ENCODE data around the gene POLG2. TPM values are rescaled to one million over a fixed set of nuclear protein-coding genes. Genes with fewer than 3 reads are reported as not detected.

The POLG2 gene
- total and polyA plus RNA-seq, 2 of the 8 experiments (the other 6 are each of a cell fraction or from before 2014, with no cell fraction given), result 9.7 to 34.3 TPM

GRCh38 chr17:64520359-64520758 lies 23.5 kb upstream of the POLG2 start:
- Histone ChIP-seq H3K23ac (ENCODE audit: insufficient read length) (no peak overlapping the region), H3K23me2 (ENCODE audit: low read depth, low read length) (no peaks in the 10 kb centered on the region; the same call in 1 of the 2 replicates), H4K20me1 (replicated peaks in 1 of 2; ENCODE audit: control insufficient read depth in 1 of 2, insufficient read depth in 2 of 2, low read length in 2 of 2) (peaks cover 10 to 11% of the 10 kb centered on the region in 2 experiments), H3K27ac (ENCODE audit: low read depth, low read length) (no peak overlapping the region), H3K56ac (replicated peaks; ENCODE audit: insufficient read length, low read depth, low read length) (no peak overlapping the region), H3K4me3 (ENCODE audit: extremely low read depth in 1 of 4, insufficient read depth in 2 of 4, low read depth in 3 of 4, low read length in 4 of 4) (no peak overlapping the region), H2BK15ac (ENCODE audit: low read length) (no peak overlapping the region), H3K4me2 (ENCODE audit: insufficient read depth in 1 of 2, low read depth in 2 of 2, low read length in 2 of 2) (no peak overlapping the region), H3K27me3 (replicated peaks in 1 of 4; ENCODE audit: control insufficient read depth in 3 of 4, extremely low read depth in 1 of 4, insufficient read depth in 3 of 4, low read length in 3 of 4) (no peaks in the 10 kb centered on the region), H3K18ac (ENCODE audit: extremely low read depth, low read length) (no peak overlapping the region), H4K5ac (ENCODE audit: insufficient read length, low read depth, low read length) (no peak overlapping the region), H2BK12ac (ENCODE audit: low read depth, low read length) (no peak overlapping the region), H4K8ac (ENCODE audit: extremely low read depth, insufficient read depth, low read length) (no peak overlapping the region), H3K4me1 (replicated peaks in 1 of 4; ENCODE audit: control insufficient read depth in 3 of 4, insufficient read depth in 4 of 4, low read length in 3 of 4) (no peaks in the 10 kb centered on the region), H2AFZ (ENCODE audit: low read length) (no peak overlapping the region), H2AK5ac (ENCODE audit: low read depth, low read length) (no peak overlapping the region), H2BK5ac (ENCODE audit: low read depth, low read length) (no peak overlapping the region), H2BK20ac (ENCODE audit: low read length) (no peak overlapping the region), H3K79me1 (ENCODE audit: low read depth, low read length) (peaks cover 2% of the 10 kb centered on the region; the same call in 1 of the 2 replicates), H3K79me2 (ENCODE audit: control insufficient read depth in 1 of 2, insufficient read depth in 2 of 2, low read length in 2 of 2) (no peaks in the 10 kb centered on the region; a peak in 1 of 4 replicates), H3K4ac (replicated peaks; ENCODE audit: insufficient read length, low read depth, low read length) (no peak overlapping the region), H3K36me3 (ENCODE audit: control insufficient read depth in 2 of 4, insufficient read depth in 4 of 4, low read length in 3 of 4) (peaks cover 13 to 93% (median 66%) of the 10 kb centered on the region in 4 experiments), H2BK120ac (replicated peaks; ENCODE audit: low read depth, low read length) (no peak overlapping the region), H3K9ac (replicated peaks in 1 of 4; ENCODE audit: extremely low read depth in 1 of 4, low read depth in 3 of 4, low read length in 3 of 4) (no peak overlapping the region), H3K14ac (ENCODE audit: insufficient read length) (no peak overlapping the region), H3K9me3 (ENCODE audit: insufficient read depth in 2 of 2, low read depth in 1 of 2, low read length in 1 of 2) (no peaks in the 10 kb centered on the region), H4K91ac (replicated peaks; ENCODE audit: insufficient read length, low read length) (no peak overlapping the region)
- 85% methylated on average over 6 of the region's 6 CpGs; no CpG with 5 or more reads in 1 of the 2 experiments for WGBS, 2 experiments (ENCODE audit: extremely low coverage in 1 of 2, insufficient coverage in 1 of 2, insufficient read length in 1 of 2, insufficient replicate concordance in 2 of 2, low coverage in 1 of 2, low lambda C conversion rate in 2 of 2, missing lambda C conversion rate in 1 of 2)
- no peak for FAIRE-seq
- TF ChIP-seq ASH2L (IDR thresholded peaks at IDR 0.05; ENCODE audit: low read length) (no peak), ZNF274 (IDR thresholded peaks at IDR 0.05; ENCODE audit: borderline replicate concordance, extremely low read depth, low read length) (no peak), EZH2 (IDR thresholded peaks at IDR 0.05; ENCODE audit: low read depth, low read length, severe bottlenecking) (no peak), CHD1 (IDR thresholded peaks at IDR 0.05; ENCODE audit: low read depth, low read length) (no peak), PHF8 (conservative IDR thresholded peaks at IDR 0.05; ENCODE audit: low read depth, low read length) (no peak), SUZ12 (IDR thresholded peaks at IDR 0.05; ENCODE audit: low read length) (no peak), POU5F1 (IDR thresholded peaks at IDR 0.05; ENCODE audit: low read depth, low read length) (no peak), TAF1 (IDR thresholded peaks at IDR 0.05; ENCODE audit: low read depth, low read length) (no peak), POLR2A (IDR thresholded peaks at IDR 0.05; ENCODE audit: control extremely low read depth in 1 of 2, low read depth in 2 of 2, low read length in 2 of 2) (no peak), RAD21 (IDR thresholded peaks at IDR 0.05 in 1 of 2, conservative IDR thresholded peaks at IDR 0.05 in 1 of 2; ENCODE audit: low read depth in 2 of 2, low read length in 2 of 2) (no peak), BCL11A (IDR thresholded peaks at IDR 0.05; ENCODE audit: low read depth in 2 of 2, low read length in 2 of 2) (no peak)
- TF ChIP-seq, protein P1, sequence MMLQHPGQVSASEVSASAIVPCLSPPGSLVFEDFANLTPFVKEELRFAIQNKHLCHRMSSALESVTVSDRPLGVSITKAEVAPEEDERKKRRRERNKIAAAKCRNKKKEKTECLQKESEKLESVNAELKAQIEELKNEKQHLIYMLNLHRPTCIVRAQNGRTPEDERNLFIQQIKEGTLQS (IDR thresholded peaks at IDR 0.05; ENCODE audit: insufficient read depth, low read depth, low read length), result no peak
- ChIA-PET POLR2A (ENCODE audit: partially characterized antibody) (interaction anchor here (1.0 to 5.3 kb wide), 6 partner anchors 10 to 18 kb away, joined by 3 to 49 read pairs (median 4); partner anchors contain the start of genes CEP95 and DDX5), CTCF (ENCODE audit: partially characterized antibody) (interaction anchor here (0.6 to 0.9 kb wide), 2 partner anchors 14 to 101 kb away, joined by 3 read pairs; no protein-coding TSS in a partner anchor)
- no peak for DNase-seq (ENCODE audit: low read depth in 1 of 2, low spot score in 2 of 2)
